Keratinocyte (primary cell): ENCODE results near the gene ONECUT1. TPM values are rescaled to one million over a fixed set of nuclear protein-coding genes. Genes with fewer than 3 reads are reported as not detected.

Experiments
- DNase-seq: peaks from one replicate; pipeline ENCODE4 v3.0.0-alpha.2; 2011; ENCODE audit warnings: low read depth, missing footprints, low spot score
- FAIRE-seq: peaks from 2 replicates; lab custom pipeline; 2011; peaks lifted over from hg19 to GRCh38; lab: Jason Lieb, UNC
- H2AFZ ChIP-seq: 2 replicates; pipeline ENCODE4 v1.6.0; 2012; ENCODE audit warnings: low read length, control low read depth, inconsistent platforms; ENCODE audit not compliant: control insufficient read depth
- H3K27ac ChIP-seq: 2 replicates; pipeline ENCODE4 v1.5.1; 2011; ENCODE audit warnings: low read length; ENCODE audit not compliant: control insufficient read depth, insufficient read depth
- H3K27me3 ChIP-seq: 3 replicates; pipeline ENCODE4 v1.6.0; 2011; ENCODE audit warnings: low read length; ENCODE audit not compliant: control insufficient read depth, insufficient read depth; ENCODE audit errors: extremely low read depth
- H3K36me3 ChIP-seq, 2 experiments: 2 replicates in 1 of 2; 3 replicates in 1 of 2; pipeline ENCODE4 v1.5.1; 2011; ENCODE audit warnings: low read length in 2 of 2, mild to moderate bottlenecking in 1 of 2; ENCODE audit not compliant: control insufficient read depth in 2 of 2, insufficient read depth in 2 of 2; ENCODE audit errors: extremely low read depth in 1 of 2
- H3K4me1 ChIP-seq: 3 replicates; pipeline ENCODE4 v1.5.1; 2011; ENCODE audit warnings: low read length; ENCODE audit not compliant: control insufficient read depth, insufficient read depth; ENCODE audit errors: extremely low read depth
- H3K4me2 ChIP-seq: 3 replicates; pipeline ENCODE4 v1.6.0; 2011; ENCODE audit warnings: low read depth, low read length; ENCODE audit not compliant: control insufficient read depth, insufficient read depth; ENCODE audit errors: extremely low read depth
- H3K4me3 ChIP-seq, 3 experiments: fragments of 200-600 bp in 1 of 3; sonication (generic) in 1 of 3; 2 replicates in 2 of 3; 3 replicates in 1 of 3; pipeline ENCODE4 v1.5.1; 2011 to 2016; ENCODE audit warnings: low read length in 3 of 3, mild to moderate bottlenecking in 3 of 3, control low read depth in 2 of 3, inconsistent platforms in 1 of 3, low read depth in 1 of 3, mixed read lengths in 1 of 3, mixed run types in 1 of 3, moderate library complexity in 1 of 3; ENCODE audit not compliant: control insufficient read depth in 2 of 3, insufficient read depth in 2 of 3; ENCODE audit errors: extremely low read depth in 1 of 3
- H3K79me2 ChIP-seq: 2 replicates; pipeline ENCODE4 v1.6.0; 2012; ENCODE audit warnings: low read length; ENCODE audit not compliant: control insufficient read depth, insufficient read depth
- H3K9ac ChIP-seq: 3 replicates; pipeline ENCODE4 v1.6.0; 2011; ENCODE audit warnings: low read length; ENCODE audit not compliant: control insufficient read depth, insufficient read depth; ENCODE audit errors: extremely low read depth
- H3K9me1 ChIP-seq: 3 replicates; pipeline ENCODE4 v1.6.0; 2011; ENCODE audit warnings: low read length; ENCODE audit not compliant: control insufficient read depth, insufficient read depth; ENCODE audit errors: extremely low read depth
- H3K9me3 ChIP-seq: 2 replicates; pipeline ENCODE4 v1.5.1; 2012; ENCODE audit warnings: low read depth, low read length; ENCODE audit not compliant: control insufficient read depth
- H4K20me1 ChIP-seq: 3 replicates; pipeline ENCODE4 v1.6.0; 2011; ENCODE audit warnings: low read length; ENCODE audit not compliant: control insufficient read depth, insufficient read depth; ENCODE audit errors: extremely low read depth
- EZH2 ChIP-seq: IDR thresholded peaks from one replicate; pipeline ENCODE4 v1.6.1; 2012; ENCODE audit warnings: inconsistent platforms, mild to moderate bottlenecking, low read length, moderate library complexity
- dilution Hi-C: fragments of 300-500 bp; cut with MboI; formaldehyde crosslinking; loops from one replicate; pipeline ENCODE4 v1.7.0; 2020; ENCODE audit warnings: low sequenced_read_pairs; ENCODE audit not compliant: extremely low pct_ligation_motif_present
- polyA plus RNA-seq, 5 experiments: library from polyadenylated mRNA; depleted of rRNA in 3 of 5; stranded (reverse) in 3 of 5; stranded (forward) in 1 of 5; unstranded in 1 of 5; fragments of >200 nt; gene quantifications; 1 replicate in 1 of 5; 2 replicates in 3 of 5; 3 replicates in 1 of 5; pipeline versions ENCODE4 v1.2.1 to v1.2.3, GENCODE V29; 2011 to 2012; ENCODE audit warnings: missing spikeins in 2 of 5, low read depth in 1 of 5, low replicate concordance in 1 of 5
- TF ChIP-seq, protein P1 (sequence below), 3 experiments: IDR thresholded peaks in 1 of 3; conservative IDR thresholded peaks in 1 of 3; optimal IDR thresholded peaks in 1 of 3; 2 replicates in 2 of 3; 3 replicates in 1 of 3; pipeline versions ENCODE3 to v1.5.1; 2011; ENCODE audit warnings: low read length in 3 of 3, mild to moderate bottlenecking in 3 of 3, moderate library complexity in 2 of 3, control low read depth in 1 of 3, inconsistent platforms in 1 of 3; ENCODE audit not compliant: insufficient read depth in 2 of 3; ENCODE audit errors: extremely low read depth in 1 of 3

ONECUT1 gene
- polyA plus RNA-seq, 1 donor (not counting 4 experiments of a cell fraction or from before 2014, with no cell fraction given), result not detected

DNA sequence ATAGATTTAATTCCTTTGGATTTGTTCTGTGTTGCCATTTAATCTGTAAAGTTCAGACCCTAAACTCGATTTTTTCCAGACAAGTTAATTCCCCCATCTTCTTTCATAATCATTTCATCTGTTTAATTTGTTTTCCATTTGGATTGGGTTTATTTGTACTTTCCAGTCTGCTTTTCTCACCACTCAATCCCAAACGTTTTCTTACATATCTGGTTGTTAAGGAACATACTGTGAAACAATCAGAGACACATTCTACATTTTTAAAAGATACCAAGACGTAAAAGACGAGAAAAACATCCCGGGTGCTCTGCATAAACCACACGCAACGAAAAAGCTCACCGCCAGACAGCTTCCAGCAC lies 13.0 kb upstream of the ONECUT1 start:
- no peak for TF ChIP-seq EZH2
- TF ChIP-seq, protein P1, sequence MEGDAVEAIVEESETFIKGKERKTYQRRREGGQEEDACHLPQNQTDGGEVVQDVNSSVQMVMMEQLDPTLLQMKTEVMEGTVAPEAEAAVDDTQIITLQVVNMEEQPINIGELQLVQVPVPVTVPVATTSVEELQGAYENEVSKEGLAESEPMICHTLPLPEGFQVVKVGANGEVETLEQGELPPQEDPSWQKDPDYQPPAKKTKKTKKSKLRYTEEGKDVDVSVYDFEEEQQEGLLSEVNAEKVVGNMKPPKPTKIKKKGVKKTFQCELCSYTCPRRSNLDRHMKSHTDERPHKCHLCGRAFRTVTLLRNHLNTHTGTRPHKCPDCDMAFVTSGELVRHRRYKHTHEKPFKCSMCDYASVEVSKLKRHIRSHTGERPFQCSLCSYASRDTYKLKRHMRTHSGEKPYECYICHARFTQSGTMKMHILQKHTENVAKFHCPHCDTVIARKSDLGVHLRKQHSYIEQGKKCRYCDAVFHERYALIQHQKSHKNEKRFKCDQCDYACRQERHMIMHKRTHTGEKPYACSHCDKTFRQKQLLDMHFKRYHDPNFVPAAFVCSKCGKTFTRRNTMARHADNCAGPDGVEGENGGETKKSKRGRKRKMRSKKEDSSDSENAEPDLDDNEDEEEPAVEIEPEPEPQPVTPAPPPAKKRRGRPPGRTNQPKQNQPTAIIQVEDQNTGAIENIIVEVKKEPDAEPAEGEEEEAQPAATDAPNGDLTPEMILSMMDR (optimal IDR thresholded peaks at IDR 0.05 in 1 of 3, IDR thresholded peaks at IDR 0.05 in 1 of 3, conservative IDR thresholded peaks at IDR 0.05 in 1 of 3; ENCODE audit: extremely low read depth in 1 of 3, insufficient read depth in 2 of 3, low read length in 3 of 3), result no peak
- Histone ChIP-seq H3K27me3 (peaks cover 98% of the 10 kb centered on the region), H3K27ac (no peak overlapping the region), H3K9me3 (no peaks in the 10 kb centered on the region), H3K79me2 (no peaks in the 10 kb centered on the region), H3K4me3 (no peak overlapping the region), H2AFZ (no peak overlapping the region), H3K36me3 (no peaks in the 10 kb centered on the region), H4K20me1 (no peaks in the 10 kb centered on the region), H3K9ac (no peak overlapping the region), H3K9me1 (no peaks in the 10 kb centered on the region), H3K4me2 (no peak overlapping the region), H3K4me1 (peaks cover 3% of the 10 kb centered on the region)
- dilution Hi-C loops, result no loop called here
- DNase-seq, result no peak
- no peak for FAIRE-seq

DNA sequence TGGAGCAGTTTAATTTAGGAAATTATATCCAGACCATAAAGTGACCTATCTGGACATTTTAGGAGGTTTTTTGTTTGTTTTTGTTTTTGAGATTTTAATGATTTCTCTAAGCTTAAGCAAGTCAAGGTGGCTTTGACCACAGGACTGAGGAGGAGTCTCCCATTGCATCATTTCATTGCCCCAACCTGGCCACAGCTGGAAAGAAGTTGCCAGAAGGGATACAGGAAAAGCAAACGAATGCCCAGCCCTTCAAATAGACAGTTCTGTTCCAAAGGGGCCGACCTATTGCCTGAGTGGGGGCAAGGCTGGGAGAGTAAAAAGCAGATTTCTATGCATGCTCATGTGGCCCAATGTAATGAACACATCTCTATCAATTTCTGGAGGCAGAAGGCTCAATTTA lies 12.0 kb upstream of the ONECUT1 start:
- Histone ChIP-seq H3K79me2 (no peaks in the 10 kb centered on the region), H3K9me3 (no peaks in the 10 kb centered on the region), H3K4me2 (no peak overlapping the region), H3K4me3 (no peak overlapping the region), H2AFZ (no peak overlapping the region), H3K9me1 (no peaks in the 10 kb centered on the region), H3K4me1 (peaks cover 3% of the 10 kb centered on the region), H4K20me1 (no peaks in the 10 kb centered on the region), H3K27ac (no peak overlapping the region), H3K27me3 (peaks cover 99% of the 10 kb centered on the region), H3K36me3 (no peaks in the 10 kb centered on the region), H3K9ac (no peak overlapping the region)
- DNase-seq, result no peak
- no peak for FAIRE-seq
- TF ChIP-seq, protein P1 (optimal IDR thresholded peaks at IDR 0.05 in 1 of 3, IDR thresholded peaks at IDR 0.05 in 1 of 3, conservative IDR thresholded peaks at IDR 0.05 in 1 of 3; ENCODE audit: extremely low read depth in 1 of 3, insufficient read depth in 2 of 3, low read length in 3 of 3), result no peak
- TF ChIP-seq EZH2, result no peak
- dilution Hi-C loops, result no loop called here
